H9 (cell line): Measurements from ENCODE around the gene DGCR2. TPM values are rescaled to one million over a fixed set of nuclear protein-coding genes. Genes with fewer than 3 reads are reported as not detected.

Experiments used
- DNase-seq: peaks from one replicate; pipeline ENCODE4 v3.0.0-alpha.2; 2017
- H2AFZ ChIP-seq: one replicate; pipeline ENCODE4 v1.6.1; 2013; ENCODE audit warnings: mild to moderate bottlenecking, low read length, control low read depth, moderate library complexity
- H2AK5ac ChIP-seq: 2 replicates; pipeline ENCODE4 v1.6.1; 2013; ENCODE audit warnings: low read length, control low read depth, mixed read lengths; ENCODE audit not compliant: insufficient read length
- H2BK120ac ChIP-seq: one replicate; pipeline ENCODE4 v1.6.1; 2013; ENCODE audit warnings: low read depth, mild to moderate bottlenecking, low read length, control low read depth, inconsistent platforms; ENCODE audit not compliant: poor library complexity, severe bottlenecking
- H2BK12ac ChIP-seq: 2 replicates; pipeline ENCODE4 v1.6.1; 2013; ENCODE audit warnings: low read length, control low read depth, mixed read lengths, low read depth; ENCODE audit not compliant: insufficient read length
- H2BK15ac ChIP-seq: 2 replicates; pipeline ENCODE4 v1.6.1; 2013; ENCODE audit warnings: low read depth, low read length, control low read depth
- H2BK20ac ChIP-seq: one replicate; pipeline ENCODE4 v1.6.1; 2013; ENCODE audit warnings: low read depth, mild to moderate bottlenecking, low read length, control low read depth, inconsistent platforms; ENCODE audit not compliant: poor library complexity, severe bottlenecking
- H2BK5ac ChIP-seq: 2 replicates; pipeline ENCODE4 v1.6.1; 2013; ENCODE audit warnings: low read length, control low read depth, mixed read lengths; ENCODE audit not compliant: insufficient read length
- H3K14ac ChIP-seq: 2 replicates; pipeline ENCODE4 v1.6.1; 2013; ENCODE audit warnings: low read length, control low read depth; ENCODE audit not compliant: insufficient read depth
- H3K18ac ChIP-seq: 2 replicates; pipeline ENCODE4 v1.6.1; 2013; ENCODE audit warnings: low read depth, mild to moderate bottlenecking, mixed read lengths, low read length, control low read depth; ENCODE audit not compliant: insufficient read length
- H3K23ac ChIP-seq: 2 replicates; pipeline ENCODE4 v1.6.1; 2013; ENCODE audit warnings: low read length, control low read depth, mixed read lengths, low read depth; ENCODE audit not compliant: insufficient read length
- H3K23me2 ChIP-seq: 2 replicates; pipeline ENCODE4 v1.6.1; 2013; ENCODE audit warnings: low read depth, mild to moderate bottlenecking, mixed read lengths, low read length, control low read depth; ENCODE audit not compliant: insufficient read length, poor library complexity, severe bottlenecking
- H3K27ac ChIP-seq: 2 replicates; pipeline ENCODE4 v1.5.1; 2013; ENCODE audit warnings: low read length, control low read depth, mixed read lengths, low read depth; ENCODE audit not compliant: insufficient read length
- H3K27me3 ChIP-seq: 2 replicates; pipeline ENCODE4 v1.6.1; 2013; ENCODE audit warnings: low read length, control low read depth, inconsistent platforms; ENCODE audit not compliant: insufficient read depth
- H3K4ac ChIP-seq: 2 replicates; pipeline ENCODE4 v1.6.1; 2013; ENCODE audit warnings: low read depth, mild to moderate bottlenecking, control low read depth, inconsistent platforms, low read length, moderate library complexity
- H3K4me1 ChIP-seq: 2 replicates; pipeline ENCODE4 v1.6.1; 2013; ENCODE audit warnings: low read length, control low read depth, inconsistent platforms; ENCODE audit not compliant: insufficient read depth
- H3K4me2 ChIP-seq: 2 replicates; pipeline ENCODE4 v1.6.1; 2013; ENCODE audit warnings: low read length, control low read depth, mixed read lengths; ENCODE audit not compliant: insufficient read length, insufficient read depth
- H3K56ac ChIP-seq: 2 replicates; pipeline ENCODE4 v1.6.1; 2013; ENCODE audit warnings: low read depth, mild to moderate bottlenecking, mixed read lengths, low read length, control low read depth; ENCODE audit not compliant: insufficient read length
- H3K79me1 ChIP-seq: 2 replicates; pipeline ENCODE4 v1.6.1; 2013; ENCODE audit warnings: low read depth, mild to moderate bottlenecking, moderate library complexity, low read length, control low read depth, inconsistent platforms; ENCODE audit not compliant: insufficient read depth, poor library complexity, severe bottlenecking
- H3K79me2 ChIP-seq: 2 replicates; pipeline ENCODE4 v1.6.1; 2013; ENCODE audit warnings: low read length, control low read depth, inconsistent platforms; ENCODE audit not compliant: insufficient read depth
- H3K9ac ChIP-seq: 2 replicates; pipeline ENCODE4 v1.6.1; 2013; ENCODE audit warnings: low read length, control low read depth, mixed read lengths; ENCODE audit not compliant: insufficient read length; ENCODE audit errors: extremely low read depth
- H3K9me3 ChIP-seq: one replicate; pipeline ENCODE4 v1.6.1; 2013; ENCODE audit warnings: low read depth, low read length, inconsistent platforms; ENCODE audit not compliant: control insufficient read depth
- H3T11ph ChIP-seq: one replicate; pipeline ENCODE4 v1.6.1; 2013; ENCODE audit warnings: mild to moderate bottlenecking, low read length, control low read depth, inconsistent platforms
- H4K20me1 ChIP-seq: one replicate; pipeline ENCODE4 v1.6.1; 2013; ENCODE audit not compliant: control insufficient read depth, insufficient read length, insufficient read depth
- H4K5ac ChIP-seq: 2 replicates; pipeline ENCODE4 v1.6.1; 2013; ENCODE audit warnings: low read depth, mild to moderate bottlenecking, mixed read lengths, low read length, control low read depth; ENCODE audit not compliant: insufficient read length
- H4K8ac ChIP-seq: replicated peaks from 2 replicates; pipeline ENCODE4 v1.6.1; 2013; ENCODE audit warnings: low read length, control low read depth, mixed read lengths, low read depth; ENCODE audit not compliant: insufficient read length
- H4K91ac ChIP-seq: 2 replicates; pipeline ENCODE4 v1.6.1; 2013; ENCODE audit warnings: low read depth, mild to moderate bottlenecking, moderate library complexity, mixed read lengths, low read length, control low read depth; ENCODE audit not compliant: insufficient read length
- H3K27ac Mint-ChIP-seq, 3 experiments: 2 replicates in 2 of 3; 3 replicates in 1 of 3; pipeline ENCODE4 v1.8.0; 2020 to 2021; ENCODE audit warnings: mixed read lengths in 3 of 3, mild to moderate bottlenecking in 1 of 3, moderate library complexity in 1 of 3
- H3K27me3 Mint-ChIP-seq: 2 replicates; pipeline ENCODE4 v1.8.0; 2021; ENCODE audit warnings: low read depth, mild to moderate bottlenecking, moderate library complexity, mixed read lengths
- H3K36me3 Mint-ChIP-seq, 3 experiments: 2 replicates in 2 of 3; 3 replicates in 1 of 3; pipeline ENCODE4 v1.8.0; 2020 to 2021; ENCODE audit warnings: low read depth in 3 of 3, mixed read lengths in 3 of 3; ENCODE audit not compliant: insufficient read depth in 1 of 3
- H3K4me1 Mint-ChIP-seq, 2 experiments: 2 replicates each; pipeline ENCODE4 v1.8.0; 2020; ENCODE audit warnings: mixed read lengths in 2 of 2
- H3K4me3 Mint-ChIP-seq, 2 experiments: 2 replicates in 1 of 2; 3 replicates in 1 of 2; pipeline ENCODE4 v1.8.0; 2020 to 2021; ENCODE audit warnings: mild to moderate bottlenecking in 2 of 2, mixed read lengths in 2 of 2, moderate library complexity in 1 of 2
- H3K9me3 Mint-ChIP-seq, 2 experiments: 2 replicates in 1 of 2; 3 replicates in 1 of 2; pipeline ENCODE4 v1.8.0; 2020; ENCODE audit warnings: mild to moderate bottlenecking in 2 of 2, mixed read lengths in 2 of 2, moderate library complexity in 1 of 2
- CTCF ChIP-seq: fragments of 200-600 bp; sonication (generic); conservative IDR thresholded peaks from 3 replicates; pipeline ENCODE4 v1.8.0; 2021; ENCODE audit warnings: antibody characterized with exemption, mild to moderate bottlenecking
- WGBS: extraction: QIAGEN DNeasy Blood & Tissue Kit; methylation state at CpG from one replicate; pipeline ENCODE4 v1.1.7; 2013; ENCODE audit warnings: missing lambda C conversion rate, low lambda C conversion rate, mixed read lengths; ENCODE audit not compliant: insufficient read length; ENCODE audit errors: extremely low coverage; 5-methylcytosine and 5-hydroxymethylcytosine counted together
- total RNA-seq: library from RNA; stranded (reverse); gene quantifications from 2 replicates; pipeline ENCODE4 v1.2.1, GENCODE V29; 2021

The DGCR2 gene
- total RNA-seq, 1 experiment from 2014 or later, result 47.2 TPM

DNA sequence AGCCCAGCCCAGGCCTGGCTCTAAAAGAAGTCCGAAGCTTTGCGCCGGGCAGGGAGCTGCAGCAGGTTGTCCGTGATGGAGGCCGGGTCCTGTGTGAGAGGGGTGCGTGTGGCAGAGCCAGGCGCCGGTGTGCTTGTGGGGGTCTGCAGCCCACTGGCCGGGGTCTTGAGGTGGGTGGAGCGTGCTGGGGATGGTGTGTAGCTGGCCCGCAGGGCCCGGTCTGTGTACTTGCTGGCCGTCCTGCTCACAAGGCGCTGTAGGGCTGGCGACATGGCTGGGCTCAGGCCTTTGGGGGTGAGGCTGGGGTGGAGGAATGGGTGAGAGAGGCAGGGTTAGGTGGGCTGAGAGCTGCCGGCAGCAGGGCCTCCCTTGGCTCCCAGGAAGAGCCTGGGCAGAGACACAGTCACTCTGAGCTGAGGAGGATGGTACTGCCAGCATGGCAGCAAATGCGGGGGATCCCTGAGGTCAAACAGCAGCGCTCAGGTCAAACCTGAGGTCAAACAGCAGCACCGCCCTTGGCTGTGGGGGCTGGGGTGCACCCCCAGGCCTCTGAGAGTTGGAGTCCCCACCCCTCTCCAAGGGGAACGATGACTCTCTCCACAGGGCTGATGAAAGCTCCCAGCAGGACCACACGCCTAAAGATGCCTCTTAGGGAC is 12.1 kb upstream of the DGCR2 start:
- Mint-ChIP-seq H3K27ac (no peak overlapping the region), H3K27me3 (no peaks in the 10 kb centered on the region)
- H3K79me1 ChIP-seq, result no peaks in the 10 kb centered on the region

More for the DNA sequence above, 12.1 kb upstream of the DGCR2 start:
- Histone ChIP-seq H4K20me1 (no peaks in the 10 kb centered on the region), H3K4ac (no peak overlapping the region), H2AFZ (no peak overlapping the region), H3K4me1 (no peaks in the 10 kb centered on the region), H2BK20ac (no peak overlapping the region), H3K9me3 (no peaks in the 10 kb centered on the region), H3K27me3 (no peaks in the 10 kb centered on the region), H3K79me2 (no peaks in the 10 kb centered on the region), H3K23me2 (no peaks in the 10 kb centered on the region), H3K27ac (no peak overlapping the region), H2AK5ac (no peak overlapping the region), H3K14ac (no peak overlapping the region), H3K56ac (no peak overlapping the region), H2BK12ac (no peak overlapping the region), H2BK15ac (no peak overlapping the region), H3K18ac (no peak overlapping the region), H4K91ac (no peak overlapping the region), H4K5ac (no peak overlapping the region), H3T11ph (no peak overlapping the region), H3K9ac (no peak overlapping the region), H4K8ac (no peak overlapping the region), H3K4me2 (no peak overlapping the region), H3K23ac (no peak overlapping the region), H2BK5ac (no peak overlapping the region), H2BK120ac (no peak overlapping the region)
- no peak for DNase-seq
- H3K9me3 Mint-ChIP-seq, result no peaks in the 10 kb centered on the region
- H3K4me3 Mint-ChIP-seq, result no peak overlapping the region
- no peaks in the 10 kb centered on the region; a peak in 1 of 4 replicates for H3K4me1 Mint-ChIP-seq
- no peak for TF ChIP-seq CTCF
- H3K36me3 Mint-ChIP-seq, result peaks cover 18 to 66% (median 47%) of the 10 kb centered on the region in 3 experiments
- no CpG with 5 or more reads among the region's 21 CpGs for WGBS
